ENCODE data around the gene DGKI.

DGKI gene

DNA sequence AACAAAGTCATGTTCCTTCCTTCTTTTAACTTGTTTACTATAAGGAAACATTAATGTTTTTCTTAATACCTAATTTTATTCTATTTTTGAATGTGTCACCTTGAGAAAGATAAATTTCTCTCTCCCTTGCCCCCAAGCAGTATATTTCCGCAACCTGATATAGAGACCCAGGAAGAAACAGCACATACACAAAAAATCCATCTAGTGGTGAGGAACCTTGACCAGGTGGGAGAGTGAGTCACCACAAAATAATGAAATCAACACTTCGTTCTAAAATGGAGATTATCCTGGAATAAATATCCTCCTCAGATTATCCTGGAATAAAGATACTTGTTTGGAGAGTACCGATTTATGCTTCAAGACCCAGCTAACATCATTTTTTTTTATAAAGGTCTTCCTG is 270.3 kb downstream of the DGKI start:
- H3K9ac ChIP-seq (ENCODE audit: insufficient read length, low read depth) = no peak overlapping the region
- TF ChIP-seq YY1 (IDR thresholded peaks at IDR 0.05; ENCODE audit: insufficient read depth, insufficient read length) (no peak), ZNF274 (IDR thresholded peaks at IDR 0.05; ENCODE audit: low read depth, low read length) (no peak), SUZ12 (IDR thresholded peaks at IDR 0.05; ENCODE audit: extremely low read depth, insufficient read depth, insufficient read length) (no peak)
- DNase-seq (ENCODE audit: low read depth, low spot score) = no peak
- no peaks in the 10 kb centered on the region for H3K36me3 ChIP-seq (ENCODE audit: insufficient read depth, insufficient read length, low read length)
- no peaks in the 10 kb centered on the region for H3K27me3 ChIP-seq (ENCODE audit: insufficient read depth, insufficient read length)
- H3K4me3 ChIP-seq (ENCODE audit: insufficient read length, low read depth) = no peak overlapping the region
- no peaks in the 10 kb centered on the region for H3K4me1 ChIP-seq (ENCODE audit: insufficient read depth, insufficient read length)
- no peaks in the 10 kb centered on the region for H3K9me3 ChIP-seq (ENCODE audit: insufficient read depth, low read length)

DNA sequence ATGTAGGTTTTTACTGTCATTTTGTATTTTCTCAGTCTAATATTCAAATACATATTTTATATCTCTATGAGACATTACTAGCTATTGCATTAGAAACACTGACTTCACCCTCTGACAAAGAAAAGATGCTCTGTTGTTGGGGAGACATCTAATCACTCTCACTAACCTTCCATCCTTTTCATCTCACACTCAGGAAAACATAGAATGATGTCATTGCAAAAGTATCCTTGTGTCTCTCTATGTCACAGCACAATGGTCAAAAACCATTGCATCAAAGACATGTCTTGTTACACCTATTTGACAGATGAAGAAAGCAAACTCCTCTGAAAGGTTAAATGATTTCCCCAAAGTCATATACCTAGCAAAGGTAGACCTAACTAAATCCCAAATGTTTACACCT is 272.0 kb downstream of the DGKI start:
- TF ChIP-seq SUZ12 (IDR thresholded peaks at IDR 0.05; ENCODE audit: extremely low read depth, insufficient read depth, insufficient read length) (no peak), ZNF274 (IDR thresholded peaks at IDR 0.05; ENCODE audit: low read depth, low read length) (no peak), YY1 (IDR thresholded peaks at IDR 0.05; ENCODE audit: insufficient read depth, insufficient read length) (no peak)

DNA sequence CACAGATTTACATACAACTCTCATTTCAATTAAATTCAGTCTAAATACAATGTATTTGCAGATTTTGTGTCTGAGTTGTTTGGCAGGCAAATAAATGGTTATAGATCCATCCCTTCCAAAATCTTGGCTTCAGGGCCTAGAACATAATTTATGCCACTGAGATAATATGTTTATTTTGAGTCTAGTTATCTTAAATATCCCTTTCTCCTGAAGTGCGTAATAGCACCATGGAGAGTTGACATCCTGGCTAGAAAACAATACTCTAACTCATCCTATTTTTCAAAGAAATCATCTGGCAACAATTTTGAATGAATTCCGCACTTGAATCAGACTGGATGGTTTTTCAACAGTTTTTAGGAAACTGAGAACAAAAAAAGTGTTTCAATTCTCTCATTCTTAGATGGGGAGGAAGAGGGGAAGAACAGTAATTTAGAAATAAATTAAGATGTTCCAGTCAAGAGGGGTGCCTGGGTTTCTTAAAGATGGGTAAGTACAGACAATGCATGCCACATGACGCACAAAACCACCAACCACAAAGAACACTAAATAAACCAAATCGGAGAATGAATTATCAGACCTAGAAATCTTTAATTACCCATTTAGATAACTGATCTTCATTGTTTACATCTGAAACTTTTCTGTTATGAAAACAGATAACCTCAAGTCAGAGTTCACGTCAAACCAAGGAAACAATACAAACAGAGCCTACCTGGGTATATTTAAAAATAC is 274.6 kb downstream of the DGKI start:
- Histone ChIP-seq H3K4me3 (ENCODE audit: insufficient read length, low read depth) (no peak overlapping the region), H3K9ac (ENCODE audit: insufficient read length, low read depth) (no peak overlapping the region), H3K9me3 (ENCODE audit: insufficient read depth, low read length) (no peaks in the 10 kb centered on the region), H3K27me3 (ENCODE audit: insufficient read depth, insufficient read length) (no peaks in the 10 kb centered on the region), H3K36me3 (ENCODE audit: insufficient read depth, insufficient read length, low read length) (no peaks in the 10 kb centered on the region), H3K4me1 (ENCODE audit: insufficient read depth, insufficient read length) (no peaks in the 10 kb centered on the region)
- DNase-seq (ENCODE audit: low read depth, low spot score) = no peak
- no peak for TF ChIP-seq ZNF274 (IDR thresholded peaks at IDR 0.05; ENCODE audit: low read depth, low read length)
- no peak for TF ChIP-seq YY1 (IDR thresholded peaks at IDR 0.05; ENCODE audit: insufficient read depth, insufficient read length)
- TF ChIP-seq SUZ12 (IDR thresholded peaks at IDR 0.05; ENCODE audit: extremely low read depth, insufficient read depth, insufficient read length) = no peak

More for the DNA sequence above, 272.0 kb downstream of the DGKI start:
- Histone ChIP-seq H3K4me3 (ENCODE audit: insufficient read length, low read depth) (no peak overlapping the region), H3K4me1 (ENCODE audit: insufficient read depth, insufficient read length) (no peaks in the 10 kb centered on the region), H3K27me3 (ENCODE audit: insufficient read depth, insufficient read length) (no peaks in the 10 kb centered on the region), H3K9ac (ENCODE audit: insufficient read length, low read depth) (no peak overlapping the region), H3K9me3 (ENCODE audit: insufficient read depth, low read length) (no peaks in the 10 kb centered on the region), H3K36me3 (ENCODE audit: insufficient read depth, insufficient read length, low read length) (no peaks in the 10 kb centered on the region)
- no peak for DNase-seq (ENCODE audit: low read depth, low spot score)

DNA sequence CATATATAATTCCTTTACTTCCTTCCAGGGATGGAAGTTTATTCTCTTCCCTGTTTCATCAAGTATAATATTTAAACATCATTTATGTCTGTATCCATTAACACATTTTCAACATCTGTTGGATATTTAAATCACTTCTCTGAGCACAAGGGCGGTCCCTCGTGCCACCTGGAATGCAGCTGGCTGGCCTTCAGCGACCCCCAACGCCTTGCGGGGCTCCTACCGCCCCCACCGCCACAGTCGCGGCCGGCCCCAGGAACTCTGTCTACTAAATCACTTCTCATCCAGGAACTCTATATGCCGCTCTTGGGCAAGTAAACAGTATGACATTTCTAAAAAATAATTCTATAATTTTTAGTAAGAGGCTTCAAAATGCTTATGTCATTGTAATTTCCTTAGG is 282.1 kb downstream of the DGKI start:
- no peak for TF ChIP-seq YY1 (IDR thresholded peaks at IDR 0.05; ENCODE audit: insufficient read depth, insufficient read length)
- no peak for TF ChIP-seq SUZ12 (IDR thresholded peaks at IDR 0.05; ENCODE audit: extremely low read depth, insufficient read depth, insufficient read length)
- no peak for TF ChIP-seq ZNF274 (IDR thresholded peaks at IDR 0.05; ENCODE audit: low read depth, low read length)
- no peaks in the 10 kb centered on the region for H3K36me3 ChIP-seq (ENCODE audit: insufficient read depth, insufficient read length, low read length)
- H3K4me3 ChIP-seq (ENCODE audit: insufficient read length, low read depth) = no peak overlapping the region
- H3K27me3 ChIP-seq (ENCODE audit: insufficient read depth, insufficient read length) = no peaks in the 10 kb centered on the region
- H3K9ac ChIP-seq (ENCODE audit: insufficient read length, low read depth) = no peak overlapping the region
- H3K9me3 ChIP-seq (ENCODE audit: insufficient read depth, low read length) = no peaks in the 10 kb centered on the region; the same call in 1 of the 2 replicates
- DNase-seq (ENCODE audit: low read depth, low spot score) = no peak
- no peaks in the 10 kb centered on the region for H3K4me1 ChIP-seq (ENCODE audit: insufficient read depth, insufficient read length)

DNA sequence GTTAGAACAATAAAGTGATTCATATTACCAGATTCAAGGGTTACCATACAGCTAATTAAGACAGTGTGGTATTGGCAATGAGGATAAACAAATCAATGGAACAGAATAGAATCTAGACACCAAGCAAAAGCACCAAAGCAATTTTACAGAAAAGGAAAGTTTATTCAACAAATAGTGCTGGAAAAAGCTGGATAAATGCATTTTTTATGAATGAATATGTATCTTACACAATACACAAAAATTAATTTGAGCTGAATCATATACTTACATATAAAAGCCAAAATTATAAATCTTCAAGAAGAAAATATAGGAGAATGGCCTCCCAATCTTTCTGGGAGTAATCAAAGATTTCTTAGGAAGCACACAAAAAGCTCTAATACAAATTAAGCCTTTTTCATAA is 282.8 kb downstream of the DGKI start:
- Histone ChIP-seq H3K4me3 (ENCODE audit: insufficient read length, low read depth) (no peak overlapping the region), H3K36me3 (ENCODE audit: insufficient read depth, insufficient read length, low read length) (no peaks in the 10 kb centered on the region), H3K4me1 (ENCODE audit: insufficient read depth, insufficient read length) (no peaks in the 10 kb centered on the region), H3K9me3 (ENCODE audit: insufficient read depth, low read length) (no peaks in the 10 kb centered on the region; the same call in 1 of the 2 replicates), H3K9ac (ENCODE audit: insufficient read length, low read depth) (no peak overlapping the region), H3K27me3 (ENCODE audit: insufficient read depth, insufficient read length) (no peaks in the 10 kb centered on the region)
- no peak for TF ChIP-seq YY1 (IDR thresholded peaks at IDR 0.05; ENCODE audit: insufficient read depth, insufficient read length)
- TF ChIP-seq ZNF274 (IDR thresholded peaks at IDR 0.05; ENCODE audit: low read depth, low read length) = no peak
- TF ChIP-seq SUZ12 (IDR thresholded peaks at IDR 0.05; ENCODE audit: extremely low read depth, insufficient read depth, insufficient read length) = no peak
- no peak for DNase-seq (ENCODE audit: low read depth, low spot score)

DNA sequence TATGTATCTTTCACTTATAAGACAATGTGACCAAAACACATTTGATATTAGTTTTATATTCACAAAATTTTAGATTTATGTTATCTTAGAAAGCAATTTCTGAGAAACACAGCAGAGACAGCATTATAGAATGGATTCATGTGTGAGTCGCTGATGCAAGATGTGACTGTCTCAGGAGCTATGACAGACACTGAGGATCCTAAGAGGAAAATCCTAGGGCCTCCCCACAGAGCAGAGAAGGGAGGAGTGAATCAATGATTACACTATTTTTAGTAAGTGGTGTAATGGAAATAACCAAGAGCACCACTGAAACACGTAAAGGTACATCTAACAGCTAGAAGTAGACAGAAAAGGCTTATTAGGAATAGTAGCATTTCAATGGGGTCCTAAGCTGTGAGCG is 299.3 kb downstream of the DGKI start:
- no peaks in the 10 kb centered on the region for H3K9me3 ChIP-seq (ENCODE audit: insufficient read depth, low read length)
- no peaks in the 10 kb centered on the region for H3K36me3 ChIP-seq (ENCODE audit: insufficient read depth, insufficient read length, low read length)
- no peak overlapping the region for H3K4me3 ChIP-seq (ENCODE audit: insufficient read length, low read depth)
- H3K27me3 ChIP-seq (ENCODE audit: insufficient read depth, insufficient read length) = no peaks in the 10 kb centered on the region
- no peak overlapping the region for H3K9ac ChIP-seq (ENCODE audit: insufficient read length, low read depth)
- no peak for DNase-seq (ENCODE audit: low read depth, low spot score)
- H3K4me1 ChIP-seq (ENCODE audit: insufficient read depth, insufficient read length) = no peaks in the 10 kb centered on the region
- TF ChIP-seq ZNF274 (IDR thresholded peaks at IDR 0.05; ENCODE audit: low read depth, low read length) (no peak), SUZ12 (IDR thresholded peaks at IDR 0.05; ENCODE audit: extremely low read depth, insufficient read depth, insufficient read length) (no peak), YY1 (IDR thresholded peaks at IDR 0.05; ENCODE audit: insufficient read depth, insufficient read length) (no peak)

DNA sequence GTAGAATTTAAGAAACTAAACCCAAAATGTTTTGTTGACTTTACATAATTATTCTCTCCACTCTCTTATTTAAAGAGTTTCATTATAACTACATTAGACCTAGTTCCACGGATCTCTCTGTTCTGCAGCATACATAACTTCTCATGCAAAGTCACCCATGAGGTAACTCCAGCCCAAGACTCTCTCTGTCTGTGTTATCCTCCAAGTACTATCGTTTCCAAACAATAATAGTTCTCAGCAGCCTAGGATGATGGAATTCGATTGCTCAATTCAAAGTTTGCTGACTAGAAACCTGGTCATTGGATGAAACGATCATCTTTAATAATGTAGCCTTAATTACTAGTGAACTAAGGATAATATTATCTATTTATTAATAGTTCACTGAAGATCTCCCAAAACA is 300.1 kb downstream of the DGKI start:
- no peak for DNase-seq (ENCODE audit: low read depth, low spot score)
- Histone ChIP-seq H3K27me3 (ENCODE audit: insufficient read depth, insufficient read length) (no peaks in the 10 kb centered on the region), H3K36me3 (ENCODE audit: insufficient read depth, insufficient read length, low read length) (no peaks in the 10 kb centered on the region), H3K9ac (ENCODE audit: insufficient read length, low read depth) (no peak overlapping the region), H3K4me1 (ENCODE audit: insufficient read depth, insufficient read length) (no peaks in the 10 kb centered on the region), H3K4me3 (ENCODE audit: insufficient read length, low read depth) (no peak overlapping the region), H3K9me3 (ENCODE audit: insufficient read depth, low read length) (no peaks in the 10 kb centered on the region)
- TF ChIP-seq ZNF274 (IDR thresholded peaks at IDR 0.05; ENCODE audit: low read depth, low read length) (no peak), YY1 (IDR thresholded peaks at IDR 0.05; ENCODE audit: insufficient read depth, insufficient read length) (no peak), SUZ12 (IDR thresholded peaks at IDR 0.05; ENCODE audit: extremely low read depth, insufficient read depth, insufficient read length) (no peak)

Measured in NT2/D1 (cell line).